Posterior vena cava (tissue), 2 donors: ENCODE measurements around the gene ASCL1. TPM values are rescaled to one million over a fixed set of nuclear protein-coding genes. Genes with fewer than 3 reads are reported as not detected.

Experiments used
- DNase-seq: peaks from one replicate; pipeline ENCODE4 v3.0.0-alpha.2; 2020; ENCODE audit warnings: low spot score
- intact Hi-C, 2 donors: fragments of 100-400 bp; cut with DNase I; formaldehyde crosslinking; loops; one replicate each; pipeline versions ENCODE4 v1.14.1 to v1.14.2; 2022 to 2023
- total RNA-seq, 2 donors: library from RNA; stranded (reverse); fragmentation: NEBNext Ultra II Directional; extraction: Animal tissue kit (Norgen Biotek cat#: 25700); gene quantifications; one replicate each; pipeline ENCODE4 v1.2.1, GENCODE V29; 2021
- donor health status: DM: yes; HTN: yes; CAD: no.
- donor health status: DM: yes; HTN: yes; CAD: no.

The ASCL1 gene
- total RNA-seq, 2 donors from 2014 or later = not detected

GRCh38 chr12:102966200-102966863 is 8.9 kb downstream of the ASCL1 start:
- intact Hi-C loops = no loop called here
- no peak for DNase-seq

GRCh38 chr12:102970780-102971179 is 13.3 kb downstream of the ASCL1 start:
- intact Hi-C loops = no loop called here

GRCh38 chr12:102971227-102971626 is 13.8 kb downstream of the ASCL1 start:
- intact Hi-C loops = no loop called here
- no peak for DNase-seq

More at GRCh38 chr12:102970780-102971179, 13.3 kb downstream of the ASCL1 start:
- no peak for DNase-seq

- intact Hi-C loops = no loop called here
- no peak for DNase-seq
Observed at GRCh38 chr12:102973583-102973982, 16.1 kb downstream of the ASCL1 start.

GRCh38 chr12:102976609-102977280 is 19.3 kb downstream of the ASCL1 start:
- no peak for DNase-seq

GRCh38 chr12:102977945-102978706 is 20.7 kb downstream of the ASCL1 start:
- intact Hi-C loops = no loop called here

More at GRCh38 chr12:102976609-102977280, 19.3 kb downstream of the ASCL1 start:
- intact Hi-C loops = no loop called here

GRCh38 chr12:102980350-102980749 is 22.9 kb downstream of the ASCL1 start:
- intact Hi-C loops = no loop called here
- DNase-seq = no peak

More at GRCh38 chr12:102977945-102978706, 20.7 kb downstream of the ASCL1 start:
- DNase-seq = no peak

- intact Hi-C loops = loop anchor here in 1 of 2 donors (5.0 kb wide), 1 partner anchor 552 kb away; no protein-coding TSS in a partner anchor
- DNase-seq = no peak
Observed at GRCh38 chr12:102990419-102990818, 32.9 kb downstream of the ASCL1 start.

GRCh38 chr12:102992297-102992696 is 34.8 kb downstream of the ASCL1 start:
- intact Hi-C loops = loop anchor here in 1 of 2 donors (5.0 kb wide), 1 partner anchor 550 kb away; no protein-coding TSS in a partner anchor
- DNase-seq = no peak

GRCh38 chr12:102992720-102993119 is 35.2 kb downstream of the ASCL1 start:
- DNase-seq = no peak
- intact Hi-C loops = loop anchor here in 1 of 2 donors (5.0 kb wide), 1 partner anchor 550 kb away; no protein-coding TSS in a partner anchor

- DNase-seq = no peak
- intact Hi-C loops = loop anchor here in 1 of 2 donors (5.0 kb wide), 1 partner anchor 549 kb away; no protein-coding TSS in a partner anchor
Observed at GRCh38 chr12:102993537-102993936, 36.1 kb downstream of the ASCL1 start.

- intact Hi-C loops = no loop called here
Observed at GRCh38 chr12:102995372-102995771, 37.9 kb downstream of the ASCL1 start.

More at GRCh38 chr12:102995372-102995771, 37.9 kb downstream of the ASCL1 start:
- DNase-seq = no peak

Other genes starting within 250 kb of the ASCL1 start
- under 1 TPM in 1 of 2 donors, not detected in 1; 0.37 TPM for gene PAH, start 40.4 kb upstream of the ASCL1 start, total RNA-seq